HG03039 (cell line): ENCODE data around the gene MKLN1.

ENCODE experiments used
- ATAC-seq: cut with Tn5 transposase; IDR thresholded peaks from one replicate; pipeline ENCODE4 v1.9.1; 2021; ENCODE audit warnings: mild to moderate bottlenecking, moderate library complexity; ENCODE audit not compliant: unreplicated experiment

Gene MKLN1

DNA sequence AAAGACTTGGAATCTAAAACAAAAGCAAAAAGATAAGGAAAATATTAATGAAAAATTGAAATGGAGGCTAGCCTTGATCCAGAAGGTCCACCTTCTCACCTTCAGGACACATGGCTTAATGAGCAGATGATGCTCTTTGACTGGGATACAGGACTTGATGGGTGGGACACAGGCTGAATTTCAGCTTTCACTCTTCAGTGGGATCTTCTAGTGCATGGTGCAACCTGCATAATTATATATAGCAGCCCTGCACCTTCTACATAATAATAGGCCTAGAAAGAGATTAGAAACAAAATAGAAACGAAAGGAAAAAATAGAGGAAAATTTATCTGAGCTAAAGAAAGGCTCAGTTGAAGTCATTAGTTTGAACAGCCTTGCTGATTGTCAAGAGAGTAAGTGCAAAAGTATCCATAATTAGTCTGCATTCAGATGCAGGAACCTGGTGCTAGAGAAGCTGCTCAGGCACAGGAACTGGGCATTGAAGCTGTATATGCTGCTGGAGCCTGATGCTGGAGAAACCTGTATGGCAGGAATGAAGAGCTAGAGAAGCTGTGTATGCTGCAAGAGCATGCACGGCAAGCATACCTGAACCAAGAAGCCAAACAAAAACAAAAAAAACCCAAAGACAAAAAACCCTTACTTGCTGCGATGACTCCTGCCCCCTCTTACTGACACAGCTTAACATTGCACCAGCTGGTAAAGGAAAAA lies 19.4 kb downstream of the MKLN1 start:
- no peak for ATAC-seq

DNA sequence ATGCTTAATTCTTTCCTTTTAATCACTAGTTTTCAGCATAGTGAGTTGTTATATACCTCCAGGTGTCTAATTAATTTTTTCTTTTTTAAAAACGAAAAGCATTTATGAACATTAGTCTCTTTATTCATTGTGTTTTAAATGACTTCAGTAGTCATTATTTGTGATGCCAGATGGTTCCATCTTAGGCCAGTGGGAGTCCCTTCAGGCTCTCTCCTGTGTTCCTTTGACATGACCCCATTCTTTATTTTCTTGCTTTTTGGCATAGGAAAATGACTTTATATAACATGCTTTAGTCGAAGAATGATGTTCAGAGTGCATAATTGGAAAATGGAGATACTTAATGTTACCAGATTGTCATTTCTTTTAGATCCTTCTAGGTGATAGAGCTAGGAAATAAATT lies 24.4 kb downstream of the MKLN1 start:
- no peak for ATAC-seq

DNA sequence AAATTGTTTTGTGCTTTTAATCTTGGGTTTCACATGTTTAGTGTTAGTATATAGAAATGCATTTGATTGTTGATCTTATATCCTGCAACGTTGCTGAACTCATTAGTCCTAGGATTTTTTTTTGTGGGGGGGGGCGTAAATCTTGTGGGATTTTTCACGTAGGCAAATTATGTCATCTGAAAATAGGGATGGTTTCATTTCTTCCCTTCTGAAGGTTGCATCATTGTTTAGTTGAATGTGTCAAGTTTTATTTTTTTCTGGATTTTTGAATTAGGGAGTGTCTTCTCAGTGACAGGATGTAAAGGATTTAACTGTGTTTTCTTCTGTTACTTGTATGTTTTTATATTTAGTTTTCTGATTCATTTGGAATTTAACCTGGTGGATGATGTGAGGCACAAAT lies 26.7 kb downstream of the MKLN1 start:
- no peak for ATAC-seq

DNA sequence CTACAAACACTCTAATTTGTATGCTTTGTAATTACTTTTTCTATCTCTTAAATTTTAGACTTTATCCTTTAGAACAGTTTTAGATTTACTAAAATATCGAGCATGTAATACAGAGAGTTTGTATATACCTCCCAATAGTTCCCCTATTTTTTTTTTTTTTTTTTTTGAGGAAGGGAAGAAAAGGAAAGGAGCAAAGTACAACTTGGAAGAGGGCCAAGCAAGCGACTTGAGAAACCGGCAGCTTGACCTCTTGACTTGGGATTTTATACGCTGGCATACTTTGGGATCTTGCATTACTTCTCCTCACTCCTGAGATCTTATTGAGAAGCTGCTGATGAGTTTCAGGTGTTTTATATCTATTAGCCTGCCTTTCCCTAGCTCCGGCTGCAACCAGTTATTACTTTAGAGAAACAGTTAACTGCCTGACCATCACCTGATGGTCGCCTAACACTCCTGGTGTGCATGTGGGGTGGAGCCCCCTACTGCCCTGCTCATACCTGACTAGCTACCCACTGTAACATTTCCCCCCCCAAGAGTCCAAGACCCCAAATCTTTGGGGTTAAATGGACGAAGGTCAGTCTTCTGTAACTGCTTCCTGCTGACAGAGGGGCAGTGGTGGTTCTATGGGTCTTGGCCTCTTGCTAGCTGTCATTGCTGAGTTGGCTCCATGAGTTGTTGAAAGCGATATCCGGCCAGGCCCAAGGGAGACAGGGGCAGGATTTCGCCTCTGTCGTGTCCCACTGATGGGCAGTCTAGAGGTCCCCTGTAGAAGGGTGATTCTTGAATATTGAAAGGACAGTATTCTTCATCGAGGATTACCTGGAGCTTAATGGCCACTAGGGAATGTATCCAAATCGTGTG lies 28.5 kb downstream of the MKLN1 start:
- ATAC-seq = no peak

DNA sequence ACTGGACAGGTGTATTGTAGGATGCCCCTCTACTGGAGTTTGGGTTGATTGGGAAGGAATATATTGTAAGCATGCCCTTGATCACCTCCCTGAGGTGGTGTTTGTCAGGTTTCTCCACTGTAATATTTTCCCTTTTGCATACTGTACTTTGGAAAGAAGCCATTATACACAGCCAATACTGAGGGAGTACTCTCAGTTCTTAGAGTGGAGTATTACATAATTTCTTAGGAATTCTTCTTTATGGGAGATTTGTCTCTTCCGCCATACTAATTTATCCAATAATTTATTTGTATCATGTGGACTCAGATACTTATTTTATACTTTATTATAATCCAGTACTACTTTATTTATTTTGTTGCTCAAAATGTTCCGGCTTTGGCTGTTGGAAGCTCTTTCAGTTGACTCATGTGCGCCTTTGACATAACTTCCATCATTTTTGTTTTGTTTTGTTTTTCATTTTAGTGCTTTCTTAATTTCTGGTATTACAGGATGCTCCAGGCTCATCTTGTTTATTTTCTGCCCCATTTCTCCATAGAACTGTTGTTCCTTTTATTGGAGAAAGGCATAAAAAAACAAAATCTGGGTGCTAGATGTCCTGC lies 29.7 kb downstream of the MKLN1 start:
- ATAC-seq = no peak

DNA sequence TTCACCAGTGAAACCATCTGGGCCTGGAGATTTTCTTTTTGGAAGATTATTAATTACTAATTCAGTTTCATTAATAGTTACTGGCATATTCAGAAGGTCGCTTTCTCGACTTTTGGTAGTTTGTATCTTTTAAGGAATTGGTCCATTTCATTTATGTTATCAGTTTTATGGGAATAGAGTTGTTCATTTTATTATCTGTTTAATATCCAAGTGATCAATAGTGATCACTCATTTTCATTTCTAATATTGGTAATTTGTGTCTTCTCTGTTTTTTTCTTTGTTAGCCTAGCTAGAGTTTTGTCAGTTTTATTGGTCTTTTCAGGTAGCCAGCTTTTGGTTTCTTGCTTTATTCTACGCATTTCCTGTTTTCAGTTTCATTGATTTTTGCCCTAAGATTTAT lies 31.0 kb downstream of the MKLN1 start:
- ATAC-seq = no peak

DNA sequence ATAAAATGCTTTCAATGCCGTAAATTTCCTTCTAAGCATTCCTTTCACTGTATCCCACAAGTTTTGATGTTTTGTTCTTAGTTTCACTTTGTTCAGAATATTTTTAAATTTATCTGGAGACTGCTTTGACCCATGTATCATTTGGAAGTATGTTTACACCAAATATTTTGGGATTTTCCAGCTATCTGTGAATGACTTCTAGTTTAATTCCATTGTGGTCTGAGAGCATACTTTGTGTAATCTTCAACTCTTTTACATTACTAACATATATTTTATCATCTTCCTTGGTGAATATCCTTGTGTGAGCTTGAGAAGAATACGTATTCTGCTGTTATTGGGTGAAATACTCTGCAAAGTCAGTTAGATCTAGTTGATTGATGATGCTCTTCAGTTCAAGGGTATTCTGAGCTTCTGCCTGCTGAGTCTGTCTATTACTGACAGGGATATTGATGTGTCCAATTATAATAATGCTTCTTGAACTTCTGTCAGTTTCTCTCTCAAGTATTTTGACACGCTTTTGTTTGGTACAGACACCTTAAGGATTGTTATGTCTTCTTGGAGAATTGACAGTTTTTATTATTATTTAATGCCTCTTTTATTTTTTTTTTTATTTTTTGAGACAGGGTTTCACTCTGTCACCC lies 31.6 kb downstream of the MKLN1 start:
- no peak for ATAC-seq

DNA sequence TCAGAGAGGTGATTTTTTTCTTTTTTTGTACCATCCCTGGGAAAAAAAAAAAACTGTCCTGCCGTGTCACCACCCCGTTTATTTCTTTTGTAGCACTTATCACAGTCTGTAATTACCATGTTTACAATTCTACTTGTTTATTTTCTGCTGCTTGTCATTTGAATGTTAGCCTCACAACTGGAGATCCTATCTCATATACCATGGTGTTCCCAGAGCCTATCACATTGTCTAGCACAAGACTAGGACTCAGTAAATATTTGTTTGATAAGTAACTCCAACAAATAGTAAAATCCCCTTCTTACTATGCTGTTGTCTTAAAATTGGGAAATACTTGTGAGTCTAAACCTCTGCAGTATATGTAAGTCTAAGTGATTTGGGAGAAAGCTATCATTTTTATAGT lies 36.0 kb downstream of the MKLN1 start:
- ATAC-seq = no peak

DNA sequence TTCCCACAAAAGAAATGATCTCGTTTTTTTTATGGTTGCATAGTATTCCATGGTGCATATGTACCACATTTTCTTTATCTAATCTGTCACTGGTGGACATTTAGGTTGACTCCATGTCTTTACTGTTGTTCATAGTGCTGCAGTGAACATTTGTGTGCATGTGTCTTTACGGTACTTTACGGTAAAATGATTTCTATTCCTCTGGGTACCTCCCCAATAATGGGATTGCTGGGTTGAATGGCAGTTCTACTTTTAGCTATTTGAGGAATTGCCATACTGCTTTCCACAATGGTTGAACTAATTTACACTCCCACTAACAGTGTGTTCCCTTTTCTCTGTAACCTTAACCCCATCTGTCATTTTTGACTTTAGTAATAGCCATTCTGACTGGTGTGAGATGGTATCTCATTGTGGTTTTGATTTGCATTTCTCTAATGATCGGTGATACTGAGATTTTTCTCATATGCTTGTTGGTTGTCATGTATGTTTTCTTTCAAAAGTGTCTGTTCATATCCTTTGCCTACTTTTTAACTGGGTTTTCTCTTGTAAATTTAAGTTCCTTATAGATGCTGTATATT lies 37.2 kb downstream of the MKLN1 start:
- no peak for ATAC-seq

DNA sequence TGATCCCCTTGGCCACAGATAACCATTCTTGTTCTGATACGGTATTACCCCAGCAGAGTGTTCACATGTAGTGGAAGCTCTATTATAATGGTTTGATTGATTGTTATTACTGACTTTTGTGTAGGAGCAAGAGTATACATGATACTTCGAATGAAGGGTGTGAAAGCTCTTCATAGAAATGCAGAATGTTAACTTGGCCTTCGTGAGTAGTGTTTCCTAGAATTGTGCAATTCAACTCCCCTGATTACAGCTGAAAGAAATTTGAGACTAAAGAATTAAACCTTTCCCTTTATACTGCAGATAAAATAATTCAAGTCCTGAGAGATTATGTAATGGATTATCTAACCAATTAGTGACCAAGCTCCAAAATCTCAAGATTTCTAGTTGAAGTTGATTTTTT lies 38.2 kb downstream of the MKLN1 start:
- no peak for ATAC-seq

DNA sequence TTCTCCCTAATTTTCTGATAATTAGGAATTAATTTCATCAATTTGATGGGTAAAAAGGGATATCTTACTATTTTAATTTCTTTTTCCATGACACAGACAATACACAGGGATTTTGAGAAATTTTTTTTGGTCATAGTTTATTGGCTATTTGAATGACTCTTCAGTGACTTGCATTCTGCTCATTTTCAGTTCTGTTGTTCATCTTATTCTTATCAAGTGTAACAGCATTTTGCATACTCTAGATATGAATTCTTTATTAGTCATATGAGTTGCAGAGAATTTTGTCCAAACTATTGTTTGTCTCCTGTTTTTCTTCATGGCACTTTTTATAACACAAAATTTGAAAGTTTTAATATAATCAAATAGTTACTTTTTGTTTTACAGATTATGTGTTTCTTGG lies 41.7 kb downstream of the MKLN1 start:
- ATAC-seq = no peak

DNA sequence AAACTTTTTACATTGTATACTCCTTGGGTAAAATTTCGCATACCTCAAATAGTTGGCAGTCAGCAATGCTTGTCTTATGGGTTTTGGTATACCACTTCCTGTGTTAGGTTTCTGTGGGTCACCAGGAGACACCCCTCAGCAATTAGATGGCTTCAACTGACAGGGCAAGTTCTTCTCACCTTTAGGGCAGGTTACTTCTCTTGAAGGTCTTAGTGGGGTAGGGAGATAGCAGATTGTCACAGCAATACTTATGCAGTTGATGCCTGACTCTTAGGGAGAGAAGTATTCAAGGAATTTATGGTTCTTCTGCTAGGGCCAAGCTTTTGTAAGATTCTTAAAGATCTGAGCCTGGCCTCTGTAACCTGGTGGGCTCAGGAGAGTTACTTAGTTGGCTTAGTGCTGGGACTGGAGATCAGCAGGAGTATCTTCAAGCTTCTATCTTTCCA lies 42.9 kb downstream of the MKLN1 start:
- ATAC-seq = peak; percentile 68

DNA sequence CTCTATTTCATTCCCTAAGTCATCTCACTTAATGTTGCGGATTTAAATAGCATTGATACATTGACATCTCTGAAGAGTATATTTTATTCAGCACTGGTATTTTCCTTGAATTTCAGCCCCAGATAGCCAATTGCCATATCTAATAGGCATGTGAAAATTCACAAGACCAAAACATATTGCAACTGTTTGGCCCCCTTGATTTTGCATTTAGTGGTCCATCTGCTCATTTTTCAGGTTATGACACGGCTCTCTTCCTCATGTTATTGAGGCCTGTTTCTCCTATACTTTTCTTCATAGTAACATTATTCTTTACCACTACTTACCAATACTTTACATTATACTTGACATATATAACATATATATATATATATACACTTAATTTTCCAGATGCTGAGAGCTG lies 43.7 kb downstream of the MKLN1 start:
- ATAC-seq = no peak

DNA sequence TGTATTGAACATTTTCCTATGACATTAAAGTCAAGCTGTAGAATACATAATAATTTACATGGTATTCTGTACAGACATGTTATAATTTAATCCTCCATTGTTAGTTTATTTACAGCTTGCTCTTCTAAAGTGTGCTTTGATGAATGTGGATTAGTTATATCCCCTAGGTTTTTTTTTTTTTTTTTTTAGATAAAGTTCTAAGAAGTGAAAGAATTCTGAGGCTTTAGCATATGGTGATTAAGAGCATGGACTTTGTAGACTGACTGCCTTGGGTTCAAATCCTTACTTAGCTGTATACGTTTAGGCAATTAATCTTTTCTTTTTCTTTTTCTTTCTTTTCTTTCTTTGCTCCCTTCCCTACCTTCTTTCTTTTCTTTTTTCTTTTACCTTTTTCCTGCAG lies 44.9 kb downstream of the MKLN1 start:
- ATAC-seq = no peak

DNA sequence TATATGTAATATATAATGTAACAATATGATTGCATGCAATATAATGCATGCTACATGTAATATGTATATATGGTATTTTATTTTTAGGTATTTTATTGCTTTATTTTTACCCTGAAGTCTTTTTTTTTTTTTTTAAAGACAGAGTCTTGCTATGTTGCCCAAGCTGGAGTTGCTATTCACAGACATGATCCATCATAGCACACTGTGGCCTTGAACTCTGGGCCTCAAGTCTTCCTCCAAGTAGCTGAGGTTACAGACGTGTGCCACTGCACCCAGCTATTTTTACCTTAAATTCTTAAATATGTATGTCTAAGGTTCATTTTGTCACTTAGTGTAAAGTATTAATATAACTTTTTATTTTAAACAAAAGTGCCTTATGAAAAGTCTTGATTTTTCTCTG lies 47.1 kb downstream of the MKLN1 start:
- no peak for ATAC-seq

DNA sequence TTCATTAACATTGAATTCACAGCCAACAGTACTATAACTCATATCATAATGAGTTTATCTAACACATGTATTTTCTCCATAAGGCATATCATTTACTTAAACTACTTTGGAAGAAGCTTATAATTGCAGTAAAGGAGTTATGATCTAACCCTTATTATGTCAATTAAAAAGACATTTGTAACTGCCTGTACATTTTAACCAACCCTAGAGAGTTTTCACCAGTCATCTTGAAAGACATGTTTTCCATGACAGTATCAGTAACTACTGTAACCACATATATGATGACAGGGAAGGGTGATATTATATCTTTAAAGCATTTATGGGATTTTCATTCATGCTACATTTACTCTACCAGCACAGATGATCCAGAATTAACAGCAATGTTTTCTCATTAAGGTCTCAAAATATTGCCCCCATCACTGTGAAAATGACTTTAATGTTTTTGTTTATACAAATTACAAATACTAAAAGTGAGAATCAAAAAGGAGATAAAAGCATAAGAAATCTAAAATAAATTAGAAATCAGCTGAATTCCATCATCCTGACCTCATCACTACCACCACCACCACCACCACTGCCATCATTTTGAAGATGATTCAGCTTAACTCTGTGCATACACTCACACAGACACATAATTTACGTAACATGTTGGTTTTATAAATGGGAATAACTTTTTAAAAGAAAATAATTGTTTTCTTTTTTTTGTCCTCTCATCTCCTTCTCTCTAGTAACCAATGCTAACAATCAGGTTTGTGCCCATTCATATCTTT lies 53.6 kb downstream of the MKLN1 start:
- no peak for ATAC-seq

DNA sequence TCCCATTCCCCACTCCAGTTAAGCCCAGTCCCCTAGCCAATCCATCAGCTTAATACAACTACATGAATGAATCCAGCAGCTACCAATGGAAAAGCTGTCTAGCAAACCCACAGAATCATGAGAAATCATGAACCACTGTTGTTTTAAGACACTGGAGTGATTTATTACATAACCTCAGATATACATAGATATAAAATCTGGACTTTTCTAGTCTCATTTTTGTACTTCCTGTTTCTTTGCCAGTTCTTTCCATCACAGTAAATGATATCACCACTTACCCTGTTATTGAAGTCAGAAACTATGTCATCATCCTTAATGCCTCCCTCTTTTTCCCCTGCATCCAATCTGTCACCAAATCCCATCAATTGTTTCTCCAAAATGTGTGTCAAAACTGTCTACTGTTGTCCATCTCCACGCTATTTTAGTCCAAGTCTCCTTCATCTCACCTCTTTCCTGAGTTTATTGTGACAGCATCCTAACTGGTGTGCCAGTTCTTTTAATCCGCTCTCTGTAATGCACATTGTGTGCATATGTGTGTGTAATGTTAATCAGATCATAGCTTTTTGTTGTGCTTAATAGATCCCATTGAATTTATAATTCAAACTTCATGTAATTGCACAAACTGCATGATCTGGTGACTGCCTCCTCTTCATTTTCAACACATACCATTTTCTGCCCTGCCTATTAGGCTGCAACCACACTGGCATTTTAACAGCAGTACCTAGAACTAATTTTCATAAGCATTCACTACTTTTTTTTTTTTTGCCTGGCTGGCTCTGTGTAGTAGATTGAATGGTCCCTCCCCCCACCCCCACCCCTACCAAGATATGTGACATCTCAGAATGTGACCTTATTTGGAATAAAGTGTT lies 56.0 kb downstream of the MKLN1 start:
- ATAC-seq = no peak

DNA sequence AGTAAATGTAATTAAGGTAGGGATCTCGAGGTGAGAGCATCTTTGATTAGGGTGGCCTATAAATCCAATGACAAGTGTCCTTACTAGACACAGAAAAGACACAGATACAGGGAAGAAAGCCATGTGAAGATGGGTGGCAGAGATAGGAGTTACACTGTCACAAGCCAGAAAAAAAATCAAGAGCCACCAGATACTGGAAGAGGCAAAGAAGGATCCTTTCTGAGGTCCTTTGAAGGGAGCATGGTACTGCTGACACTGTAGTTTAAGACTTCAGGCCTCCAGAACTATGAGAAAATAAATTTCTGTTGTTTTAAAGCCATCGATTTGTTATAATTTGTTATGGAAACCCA lies 56.6 kb downstream of the MKLN1 start:
- no peak for ATAC-seq

DNA sequence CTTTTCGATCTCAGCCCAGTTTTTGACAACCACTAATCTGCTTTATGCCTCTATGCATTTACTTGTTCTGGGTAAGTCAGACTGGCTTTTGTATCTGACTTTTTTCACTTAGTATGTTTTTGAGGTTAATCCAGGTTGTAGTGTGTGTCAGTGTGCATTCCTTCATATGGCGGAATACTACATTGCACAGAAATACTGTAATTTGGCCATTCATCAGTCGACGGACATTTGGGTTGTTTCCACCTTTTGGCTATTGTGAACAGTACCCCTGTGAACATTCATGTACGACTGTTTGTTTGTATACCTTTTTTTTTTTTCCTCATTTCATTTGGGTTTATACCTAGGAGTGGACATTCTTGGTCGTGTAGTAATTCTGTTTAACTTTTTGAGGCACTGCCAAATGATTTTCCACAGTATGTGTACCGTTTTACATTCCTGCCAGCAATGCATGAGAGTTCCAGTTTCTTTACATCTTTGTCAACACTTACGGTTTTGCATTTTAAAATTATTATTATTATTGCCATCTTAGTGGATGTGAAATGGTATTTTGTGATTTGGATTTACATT lies 57.4 kb downstream of the MKLN1 start:
- ATAC-seq = no peak
